H9 (cell line): ENCODE data around the gene CLN3. TPM values are rescaled to one million over a fixed set of nuclear protein-coding genes. Genes with fewer than 3 reads are reported as not detected.

Experiments used
- DNase-seq: peaks from one replicate; pipeline ENCODE4 v3.0.0-alpha.2; 2017
- H2AFZ ChIP-seq: one replicate; pipeline ENCODE4 v1.6.1; 2013; ENCODE audit warnings: mild to moderate bottlenecking, low read length, control low read depth, moderate library complexity
- H2AK5ac ChIP-seq: 2 replicates; pipeline ENCODE4 v1.6.1; 2013; ENCODE audit warnings: low read length, control low read depth, mixed read lengths; ENCODE audit not compliant: insufficient read length
- H2BK120ac ChIP-seq: one replicate; pipeline ENCODE4 v1.6.1; 2013; ENCODE audit warnings: low read depth, mild to moderate bottlenecking, low read length, control low read depth, inconsistent platforms; ENCODE audit not compliant: poor library complexity, severe bottlenecking
- H2BK12ac ChIP-seq: 2 replicates; pipeline ENCODE4 v1.6.1; 2013; ENCODE audit warnings: low read length, control low read depth, mixed read lengths, low read depth; ENCODE audit not compliant: insufficient read length
- H2BK15ac ChIP-seq: 2 replicates; pipeline ENCODE4 v1.6.1; 2013; ENCODE audit warnings: low read depth, low read length, control low read depth
- H2BK20ac ChIP-seq: one replicate; pipeline ENCODE4 v1.6.1; 2013; ENCODE audit warnings: low read depth, mild to moderate bottlenecking, low read length, control low read depth, inconsistent platforms; ENCODE audit not compliant: poor library complexity, severe bottlenecking
- H2BK5ac ChIP-seq: 2 replicates; pipeline ENCODE4 v1.6.1; 2013; ENCODE audit warnings: low read length, control low read depth, mixed read lengths; ENCODE audit not compliant: insufficient read length
- H3K14ac ChIP-seq: 2 replicates; pipeline ENCODE4 v1.6.1; 2013; ENCODE audit warnings: low read length, control low read depth; ENCODE audit not compliant: insufficient read depth
- H3K18ac ChIP-seq: 2 replicates; pipeline ENCODE4 v1.6.1; 2013; ENCODE audit warnings: low read depth, mild to moderate bottlenecking, mixed read lengths, low read length, control low read depth; ENCODE audit not compliant: insufficient read length
- H3K23ac ChIP-seq: 2 replicates; pipeline ENCODE4 v1.6.1; 2013; ENCODE audit warnings: low read length, control low read depth, mixed read lengths, low read depth; ENCODE audit not compliant: insufficient read length
- H3K23me2 ChIP-seq: 2 replicates; pipeline ENCODE4 v1.6.1; 2013; ENCODE audit warnings: low read depth, mild to moderate bottlenecking, mixed read lengths, low read length, control low read depth; ENCODE audit not compliant: insufficient read length, poor library complexity, severe bottlenecking
- H3K27ac ChIP-seq: 2 replicates; pipeline ENCODE4 v1.5.1; 2013; ENCODE audit warnings: low read length, control low read depth, mixed read lengths, low read depth; ENCODE audit not compliant: insufficient read length
- H3K27me3 ChIP-seq: 2 replicates; pipeline ENCODE4 v1.6.1; 2013; ENCODE audit warnings: low read length, control low read depth, inconsistent platforms; ENCODE audit not compliant: insufficient read depth
- H3K4ac ChIP-seq: 2 replicates; pipeline ENCODE4 v1.6.1; 2013; ENCODE audit warnings: low read depth, mild to moderate bottlenecking, control low read depth, inconsistent platforms, low read length, moderate library complexity
- H3K4me1 ChIP-seq: 2 replicates; pipeline ENCODE4 v1.6.1; 2013; ENCODE audit warnings: low read length, control low read depth, inconsistent platforms; ENCODE audit not compliant: insufficient read depth
- H3K4me2 ChIP-seq: 2 replicates; pipeline ENCODE4 v1.6.1; 2013; ENCODE audit warnings: low read length, control low read depth, mixed read lengths; ENCODE audit not compliant: insufficient read length, insufficient read depth
- H3K56ac ChIP-seq: 2 replicates; pipeline ENCODE4 v1.6.1; 2013; ENCODE audit warnings: low read depth, mild to moderate bottlenecking, mixed read lengths, low read length, control low read depth; ENCODE audit not compliant: insufficient read length
- H3K79me1 ChIP-seq: 2 replicates; pipeline ENCODE4 v1.6.1; 2013; ENCODE audit warnings: low read depth, mild to moderate bottlenecking, moderate library complexity, low read length, control low read depth, inconsistent platforms; ENCODE audit not compliant: insufficient read depth, poor library complexity, severe bottlenecking
- H3K79me2 ChIP-seq: 2 replicates; pipeline ENCODE4 v1.6.1; 2013; ENCODE audit warnings: low read length, control low read depth, inconsistent platforms; ENCODE audit not compliant: insufficient read depth
- H3K9ac ChIP-seq: 2 replicates; pipeline ENCODE4 v1.6.1; 2013; ENCODE audit warnings: low read length, control low read depth, mixed read lengths; ENCODE audit not compliant: insufficient read length; ENCODE audit errors: extremely low read depth
- H3K9me3 ChIP-seq: one replicate; pipeline ENCODE4 v1.6.1; 2013; ENCODE audit warnings: low read depth, low read length, inconsistent platforms; ENCODE audit not compliant: control insufficient read depth
- H3T11ph ChIP-seq: one replicate; pipeline ENCODE4 v1.6.1; 2013; ENCODE audit warnings: mild to moderate bottlenecking, low read length, control low read depth, inconsistent platforms
- H4K20me1 ChIP-seq: one replicate; pipeline ENCODE4 v1.6.1; 2013; ENCODE audit not compliant: control insufficient read depth, insufficient read length, insufficient read depth
- H4K5ac ChIP-seq: 2 replicates; pipeline ENCODE4 v1.6.1; 2013; ENCODE audit warnings: low read depth, mild to moderate bottlenecking, mixed read lengths, low read length, control low read depth; ENCODE audit not compliant: insufficient read length
- H4K8ac ChIP-seq: replicated peaks from 2 replicates; pipeline ENCODE4 v1.6.1; 2013; ENCODE audit warnings: low read length, control low read depth, mixed read lengths, low read depth; ENCODE audit not compliant: insufficient read length
- H4K91ac ChIP-seq: 2 replicates; pipeline ENCODE4 v1.6.1; 2013; ENCODE audit warnings: low read depth, mild to moderate bottlenecking, moderate library complexity, mixed read lengths, low read length, control low read depth; ENCODE audit not compliant: insufficient read length
- H3K27ac Mint-ChIP-seq, 3 experiments: 2 replicates in 2 of 3; 3 replicates in 1 of 3; pipeline ENCODE4 v1.8.0; 2020 to 2021; ENCODE audit warnings: mixed read lengths in 3 of 3, mild to moderate bottlenecking in 1 of 3, moderate library complexity in 1 of 3
- H3K27me3 Mint-ChIP-seq: 2 replicates; pipeline ENCODE4 v1.8.0; 2021; ENCODE audit warnings: low read depth, mild to moderate bottlenecking, moderate library complexity, mixed read lengths
- H3K36me3 Mint-ChIP-seq, 3 experiments: 2 replicates in 2 of 3; 3 replicates in 1 of 3; pipeline ENCODE4 v1.8.0; 2020 to 2021; ENCODE audit warnings: low read depth in 3 of 3, mixed read lengths in 3 of 3; ENCODE audit not compliant: insufficient read depth in 1 of 3
- H3K4me1 Mint-ChIP-seq, 2 experiments: 2 replicates each; pipeline ENCODE4 v1.8.0; 2020; ENCODE audit warnings: mixed read lengths in 2 of 2
- H3K4me3 Mint-ChIP-seq, 2 experiments: 2 replicates in 1 of 2; 3 replicates in 1 of 2; pipeline ENCODE4 v1.8.0; 2020 to 2021; ENCODE audit warnings: mild to moderate bottlenecking in 2 of 2, mixed read lengths in 2 of 2, moderate library complexity in 1 of 2
- H3K9me3 Mint-ChIP-seq, 2 experiments: 2 replicates in 1 of 2; 3 replicates in 1 of 2; pipeline ENCODE4 v1.8.0; 2020; ENCODE audit warnings: mild to moderate bottlenecking in 2 of 2, mixed read lengths in 2 of 2, moderate library complexity in 1 of 2
- WGBS: extraction: QIAGEN DNeasy Blood & Tissue Kit; methylation state at CpG from one replicate; pipeline ENCODE4 v1.1.7; 2013; ENCODE audit warnings: missing lambda C conversion rate, low lambda C conversion rate, mixed read lengths; ENCODE audit not compliant: insufficient read length; ENCODE audit errors: extremely low coverage; 5-methylcytosine and 5-hydroxymethylcytosine counted together
- total RNA-seq: library from RNA; stranded (reverse); gene quantifications from 2 replicates; pipeline ENCODE4 v1.2.1, GENCODE V29; 2021
- TF ChIP-seq, protein P1 (sequence below): fragments of 200-600 bp; sonication (generic); conservative IDR thresholded peaks from 3 replicates; pipeline ENCODE4 v1.8.0; 2021; ENCODE audit warnings: antibody characterized with exemption, mild to moderate bottlenecking

Gene CLN3
- total RNA-seq, 1 experiment from 2014 or later, result 21.4 TPM

DNA sequence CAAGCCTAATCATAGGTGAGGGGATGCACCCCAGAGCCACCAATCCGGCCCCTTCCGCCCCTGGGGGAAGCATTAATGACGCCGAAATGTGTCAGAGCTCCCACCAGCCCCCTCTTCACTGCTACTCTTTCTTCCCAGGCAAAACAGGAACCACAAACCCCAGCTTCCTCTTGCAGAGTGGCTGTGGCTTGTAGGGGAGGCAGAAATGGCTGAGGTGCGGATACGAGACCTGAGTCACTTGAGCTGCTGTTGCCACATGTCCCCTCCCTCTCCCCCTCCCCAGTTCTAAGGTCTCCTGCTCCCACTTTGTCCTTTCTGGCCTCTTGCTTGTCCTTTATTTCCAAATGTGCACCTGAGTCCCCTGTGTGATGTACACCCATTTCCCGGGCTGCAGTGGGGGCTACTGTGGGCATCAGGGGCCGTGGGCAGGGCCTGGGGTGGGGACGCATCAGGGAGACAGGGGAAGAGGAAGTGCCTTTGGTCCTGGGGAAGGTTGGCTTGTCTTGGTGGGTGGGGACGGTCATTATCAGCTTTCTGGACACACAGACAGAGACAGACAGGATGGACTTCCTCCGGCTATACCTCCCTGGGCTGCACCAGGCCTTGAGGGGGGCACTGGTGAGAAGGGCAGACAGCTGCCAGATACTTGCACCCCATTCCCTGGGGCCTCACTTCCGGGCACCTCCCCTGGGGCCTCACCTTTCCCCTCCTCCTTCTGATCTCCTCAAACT lies 2.4 kb upstream of the CLN3 start, which contains the start of gene APOBR:
TSS of gene APOBR (plus strand) at position 523 of the 731 bp plus-strand sequence. CDS start at position 562, 39 bp downstream.
- H3K9me3 ChIP-seq, result no peaks in the 10 kb centered on the region
- no peak within 1 kb of the TSS for H3T11ph ChIP-seq
- H3K14ac ChIP-seq, result no peak within 1 kb of the TSS
- no peak within 1 kb of the TSS for H2AFZ ChIP-seq
- no peak within 1 kb of the TSS for H2BK12ac ChIP-seq
- Mint-ChIP-seq H3K36me3 (peaks cover 0 to 2% (median 1%) of the 10 kb centered on the region in 3 experiments; a peak in 3 of 7 replicates), H3K27me3 (peaks cover 20% of the 10 kb centered on the region), H3K9me3 (no peaks in the 10 kb centered on the region), H3K4me3 (no peak within 1 kb of the TSS), H3K4me1 (peaks cover 4 to 5% of the 10 kb centered on the region in 2 experiments; a peak in 1 of 4 replicates), H3K27ac (peak within 1 kb of the TSS in 2 of 3 experiments; percentile 18 to 79; a peak in 2 of 7 replicates)
- no peak within 1 kb of the TSS for H2BK120ac ChIP-seq
- H2BK15ac ChIP-seq, result no peak within 1 kb of the TSS
- H3K23ac ChIP-seq, result no peak within 1 kb of the TSS
- WGBS, result no CpG with 5 or more reads among the region's 12 CpGs
- H3K9ac ChIP-seq, result no peak within 1 kb of the TSS
- no peak for DNase-seq
- no peaks in the 10 kb centered on the region for H3K79me1 ChIP-seq
- peak within 1 kb of the TSS; percentile 26 for H4K5ac ChIP-seq
- no peaks in the 10 kb centered on the region for H3K79me2 ChIP-seq
- H2BK5ac ChIP-seq, result no peak within 1 kb of the TSS
- no peak within 1 kb of the TSS for H3K56ac ChIP-seq
- peak within 1 kb of the TSS; percentile 14 for H4K91ac ChIP-seq
- no peak within 1 kb of the TSS for H3K4ac ChIP-seq
- H4K20me1 ChIP-seq, result peaks cover 3% of the 10 kb centered on the region
- TF ChIP-seq, protein P1, sequence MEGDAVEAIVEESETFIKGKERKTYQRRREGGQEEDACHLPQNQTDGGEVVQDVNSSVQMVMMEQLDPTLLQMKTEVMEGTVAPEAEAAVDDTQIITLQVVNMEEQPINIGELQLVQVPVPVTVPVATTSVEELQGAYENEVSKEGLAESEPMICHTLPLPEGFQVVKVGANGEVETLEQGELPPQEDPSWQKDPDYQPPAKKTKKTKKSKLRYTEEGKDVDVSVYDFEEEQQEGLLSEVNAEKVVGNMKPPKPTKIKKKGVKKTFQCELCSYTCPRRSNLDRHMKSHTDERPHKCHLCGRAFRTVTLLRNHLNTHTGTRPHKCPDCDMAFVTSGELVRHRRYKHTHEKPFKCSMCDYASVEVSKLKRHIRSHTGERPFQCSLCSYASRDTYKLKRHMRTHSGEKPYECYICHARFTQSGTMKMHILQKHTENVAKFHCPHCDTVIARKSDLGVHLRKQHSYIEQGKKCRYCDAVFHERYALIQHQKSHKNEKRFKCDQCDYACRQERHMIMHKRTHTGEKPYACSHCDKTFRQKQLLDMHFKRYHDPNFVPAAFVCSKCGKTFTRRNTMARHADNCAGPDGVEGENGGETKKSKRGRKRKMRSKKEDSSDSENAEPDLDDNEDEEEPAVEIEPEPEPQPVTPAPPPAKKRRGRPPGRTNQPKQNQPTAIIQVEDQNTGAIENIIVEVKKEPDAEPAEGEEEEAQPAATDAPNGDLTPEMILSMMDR, result no peak
- H3K4me1 ChIP-seq, result no peaks in the 10 kb centered on the region
- peaks cover 9% of the 10 kb centered on the region for H3K23me2 ChIP-seq
- no peak within 1 kb of the TSS for H2BK20ac ChIP-seq
- H3K27me3 ChIP-seq, result no peaks in the 10 kb centered on the region
- no peak within 1 kb of the TSS for H3K27ac ChIP-seq
- H3K4me2 ChIP-seq, result no peak within 1 kb of the TSS
- no peak within 1 kb of the TSS for H2AK5ac ChIP-seq
- H3K18ac ChIP-seq, result no peak within 1 kb of the TSS
- no peak within 1 kb of the TSS for H4K8ac ChIP-seq
